ENCODE data around the gene ACOX3. TPM values are rescaled to one million over a fixed set of nuclear protein-coding genes. Genes with fewer than 3 reads are reported as not detected.
"Not testable (repeated sequence)": the region's sequence is repeated elsewhere in the genome, so short reads cannot be mapped to it uniquely, and the experiment has no call there.

ACOX3 gene
- total RNA-seq, 1 donor from 2014 or later, result 21.3 TPM

- no peak for ATAC-seq
- no peak for DNase-seq (ENCODE audit: low spot score)
Measured at GRCh38 chr4:8435656-8436121, 4.8 kb downstream of the ACOX3 start.

DNA sequence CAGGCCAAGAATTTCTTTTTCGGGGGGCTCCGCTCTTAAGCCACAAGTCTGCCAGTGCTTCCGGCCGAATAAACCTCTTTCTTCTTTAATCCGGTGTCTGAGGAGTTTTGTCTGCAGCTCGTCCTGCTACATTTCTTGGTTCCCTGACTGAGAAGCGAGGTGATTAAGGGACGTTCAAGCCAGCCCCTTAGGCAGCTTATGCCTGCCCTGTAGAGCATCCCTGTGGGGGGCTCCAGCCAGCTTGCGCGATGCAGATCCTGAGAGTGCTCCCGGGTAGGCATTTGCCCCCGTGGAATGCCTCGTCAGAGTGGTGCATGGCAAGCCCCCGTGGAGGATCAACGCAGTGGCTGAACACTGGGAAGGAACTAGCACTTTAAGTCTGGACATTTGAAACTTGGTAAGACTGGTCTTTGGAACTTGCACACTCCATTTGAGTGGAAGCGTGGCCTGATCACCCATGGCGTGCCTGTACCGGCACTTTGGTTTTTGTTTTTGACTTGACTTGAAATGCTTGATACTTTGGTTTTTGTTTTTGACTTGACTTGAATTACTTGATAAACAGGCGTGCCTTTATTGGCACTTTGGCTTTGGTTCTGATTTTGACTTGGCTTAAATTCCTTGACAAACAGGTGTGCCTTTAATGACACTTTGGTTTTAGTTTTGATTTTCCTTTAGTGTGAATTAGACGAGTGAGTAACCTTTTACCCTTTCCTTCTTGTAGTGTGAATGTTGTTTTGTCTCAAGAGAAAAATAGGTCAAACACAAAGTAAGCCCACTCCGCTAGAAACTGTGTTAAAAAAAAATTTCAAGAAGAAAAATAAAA lies 6.1 kb downstream of the ACOX3 start:
- no peak for DNase-seq (ENCODE audit: low spot score)
- ATAC-seq, result no peak

DNA sequence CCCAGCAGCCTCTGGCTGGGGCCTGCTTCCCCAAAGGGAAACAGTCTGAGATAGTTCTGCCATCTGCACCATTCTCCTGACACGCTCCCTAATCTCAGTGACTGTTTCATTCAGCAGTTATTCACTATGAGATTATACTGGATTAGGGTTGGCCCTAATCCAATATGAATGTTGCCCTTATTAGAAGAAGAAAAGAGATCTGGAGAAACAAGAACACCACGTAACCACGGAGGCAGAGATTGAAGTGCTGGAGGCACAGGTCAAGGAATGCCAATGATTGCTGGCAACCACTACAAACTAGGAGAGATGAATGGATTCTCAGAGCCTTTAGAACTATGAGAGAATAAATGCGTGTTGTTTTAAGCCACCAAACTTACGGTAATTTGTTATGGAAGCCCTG lies 7.4 kb downstream of the ACOX3 start:
- no peak for DNase-seq (ENCODE audit: low spot score)
- ATAC-seq, result no peak

- DNase-seq (ENCODE audit: low spot score), result peak; percentile 68
Measured at GRCh38 chr4:8431553-8431952, 9.0 kb downstream of the ACOX3 start.

GRCh38 chr4:8428288-8429097 lies 12.0 kb downstream of the ACOX3 start:
- peak; percentile 93 for ATAC-seq
- peak; percentile 95 for DNase-seq (ENCODE audit: low spot score)

More at GRCh38 chr4:8431553-8431952, 9.0 kb downstream of the ACOX3 start:
- peak; percentile 60 for ATAC-seq

- DNase-seq (ENCODE audit: low spot score), result no peak
- ATAC-seq, result peak; percentile 54
Measured at GRCh38 chr4:8427761-8428287, 12.7 kb downstream of the ACOX3 start.

DNA sequence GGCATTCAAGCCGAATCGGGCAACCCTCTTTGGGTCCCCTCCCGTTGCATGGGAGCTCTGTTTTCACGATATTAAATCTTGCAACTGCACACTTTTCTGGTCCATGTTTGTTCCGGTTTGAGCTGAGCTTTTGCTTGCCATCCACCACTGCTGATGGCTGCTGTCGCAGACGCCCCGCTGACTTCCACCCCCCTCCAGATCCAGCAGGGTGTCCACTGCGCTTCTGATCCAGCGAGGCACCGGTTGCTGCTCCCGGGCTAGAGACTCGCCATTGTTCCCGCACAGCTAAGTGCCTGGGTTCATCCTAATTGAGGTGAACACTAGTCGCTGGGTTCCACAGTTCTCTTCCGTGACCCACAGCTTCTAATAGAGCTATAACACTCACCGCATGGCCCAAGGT lies 13.3 kb downstream of the ACOX3 start:
- no peak for ATAC-seq
- no peak for DNase-seq (ENCODE audit: low spot score)

DNA sequence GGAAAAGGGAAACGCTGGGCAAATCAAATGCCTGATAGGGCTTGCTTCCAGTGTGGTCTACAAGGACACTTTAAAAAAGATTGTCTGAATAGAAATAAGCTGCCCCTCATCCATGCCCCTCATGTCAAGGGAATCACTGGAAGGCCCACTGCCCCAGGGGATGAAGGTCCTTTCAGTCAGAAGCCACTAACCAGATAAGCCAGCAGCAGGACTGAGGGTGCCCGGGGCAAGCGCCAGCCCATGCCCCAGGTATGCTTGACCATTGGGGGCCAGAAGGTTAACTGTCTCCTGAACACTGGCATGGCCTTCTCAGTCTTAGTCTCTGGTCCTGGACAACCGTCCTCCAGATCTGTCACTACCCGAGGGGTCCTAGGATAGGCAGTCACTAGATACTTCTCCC lies 17.7 kb downstream of the ACOX3 start:
- ATAC-seq (no peak), DNase-seq (ENCODE audit: low spot score) (no peak)

DNA sequence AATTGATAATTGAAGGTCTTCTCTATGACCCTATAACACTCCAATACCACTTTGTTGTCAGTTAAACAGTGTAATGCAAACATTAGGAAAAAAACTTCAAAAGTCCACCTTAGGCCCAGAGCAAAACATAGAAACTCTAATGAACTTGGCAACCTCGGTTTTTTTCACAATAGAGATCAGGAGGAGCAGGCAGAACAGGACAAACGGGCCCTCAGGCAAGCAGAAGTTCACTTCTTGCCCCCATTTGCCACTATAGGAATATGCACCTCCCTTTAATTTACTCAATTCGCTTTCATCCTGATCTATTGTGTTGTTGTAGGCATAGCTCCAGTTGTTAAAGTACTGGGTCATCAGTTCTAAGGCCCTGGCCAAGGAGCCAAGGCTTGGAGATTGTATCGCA lies 18.2 kb downstream of the ACOX3 start:
- ATAC-seq, result peak; percentile 81
- no peak for DNase-seq (ENCODE audit: low spot score)

- not testable (repeated sequence) for ATAC-seq; DNase-seq (ENCODE audit: low spot score)
Measured at GRCh38 chr4:8420151-8420550, 20.4 kb downstream of the ACOX3 start.

GRCh38 chr4:8419222-8420041 lies 21.1 kb downstream of the ACOX3 start:
- peak; percentile 38 for ATAC-seq
- no peak for DNase-seq (ENCODE audit: low spot score)

- DNase-seq (ENCODE audit: low spot score) (no peak), ATAC-seq (no peak)
Measured at GRCh38 chr4:8417071-8417614, 23.4 kb downstream of the ACOX3 start.

DNA sequence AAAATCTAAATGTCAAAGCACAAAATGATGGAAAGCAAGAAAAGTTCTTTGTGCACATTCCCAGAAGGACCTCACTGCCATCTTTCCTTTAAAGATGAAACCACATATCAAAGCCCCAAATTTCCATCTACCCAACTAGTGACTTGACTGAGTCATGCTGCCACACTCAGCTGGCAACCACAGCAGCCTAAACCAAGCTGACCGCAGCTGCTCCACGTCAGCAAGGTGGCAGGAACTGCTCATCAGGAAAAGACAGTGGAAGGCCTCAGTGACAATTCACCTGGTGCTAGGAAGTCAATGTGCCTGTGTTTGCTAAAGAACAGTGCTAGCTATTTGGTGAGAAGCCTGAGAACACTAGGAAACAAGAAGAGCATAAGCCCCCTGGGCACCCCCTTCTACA lies 26.1 kb downstream of the ACOX3 start:
- DNase-seq (ENCODE audit: low spot score), result no peak
- ATAC-seq, result no peak

GRCh38 chr4:8412288-8412687 lies 28.2 kb downstream of the ACOX3 start:
- ATAC-seq (no peak), DNase-seq (ENCODE audit: low spot score) (no peak)

DNA sequence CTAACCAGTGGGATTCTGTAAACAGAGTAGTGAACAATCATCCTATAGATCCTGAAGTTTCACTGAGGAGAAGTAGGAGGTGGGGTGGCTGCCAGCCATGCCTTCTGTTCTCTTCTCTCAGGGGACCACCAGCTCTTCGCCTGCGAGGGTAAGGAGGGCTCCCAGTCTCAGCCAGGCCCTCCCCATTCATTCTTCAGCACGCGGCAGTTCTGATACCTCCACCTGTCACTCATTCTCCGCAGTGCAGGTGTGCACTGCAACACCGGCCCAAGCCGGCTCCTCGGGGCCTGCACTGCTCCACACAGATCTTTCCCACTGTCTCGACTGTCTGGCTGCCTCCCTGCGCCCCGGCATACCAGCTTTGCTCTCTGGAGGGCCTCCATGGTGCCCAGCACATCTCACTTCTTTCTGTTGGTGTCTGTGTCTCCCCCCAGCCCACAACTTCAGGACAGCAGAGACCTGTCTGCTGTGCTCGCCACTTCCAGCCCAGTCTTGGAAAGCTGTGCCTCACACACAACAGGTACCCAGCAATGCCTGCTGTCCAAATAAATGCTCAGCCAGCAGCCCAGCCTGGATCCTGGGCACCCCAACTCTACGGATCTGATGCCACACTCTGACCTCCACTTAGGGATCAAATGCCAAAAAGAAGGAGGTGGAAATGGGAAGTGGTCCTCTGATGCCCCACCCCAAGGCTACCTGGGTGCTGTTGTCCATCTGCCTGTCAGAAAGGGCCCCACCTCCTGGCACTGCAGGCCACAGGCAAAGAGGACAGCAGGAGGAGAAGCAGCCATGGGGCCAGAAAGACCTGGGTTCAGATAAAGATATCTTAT lies 29.0 kb downstream of the ACOX3 start:
- DNase-seq (ENCODE audit: low spot score) (no peak), ATAC-seq (no peak)

GRCh38 chr4:8410641-8411271 lies 29.8 kb downstream of the ACOX3 start:
- DNase-seq (ENCODE audit: low spot score), result no peak
- ATAC-seq, result peak; percentile 86

DNA sequence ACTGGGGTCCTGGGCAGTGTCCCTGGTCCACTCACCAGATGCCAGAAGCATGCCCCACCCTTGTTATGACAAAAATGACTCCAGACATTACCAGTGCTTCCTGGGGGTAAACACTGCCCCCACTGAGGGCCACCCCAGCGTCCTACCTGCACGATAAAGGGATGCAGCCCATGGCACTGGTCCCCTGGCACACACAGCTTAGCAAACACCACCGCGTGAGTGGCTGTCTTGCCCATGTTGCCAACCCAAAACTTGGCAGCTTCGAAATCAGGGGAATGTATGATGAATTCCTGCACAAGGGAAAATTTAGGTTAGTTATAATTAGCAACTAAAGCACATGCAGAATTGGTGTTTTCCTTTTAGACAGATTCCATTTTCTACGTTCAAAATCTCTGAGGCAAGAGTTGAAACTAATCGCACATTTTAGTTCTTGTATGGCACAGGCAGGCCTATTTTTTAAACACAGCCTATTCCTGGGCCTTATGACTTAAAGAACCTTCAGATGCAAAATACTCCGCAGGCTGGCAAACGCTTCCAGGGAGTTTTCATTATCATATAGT lies 30.4 kb downstream of the ACOX3 start:
- no peak for DNase-seq (ENCODE audit: low spot score)
- no peak for ATAC-seq

GRCh38 chr4:8409264-8410065 lies 31.1 kb downstream of the ACOX3 start:
- ATAC-seq (peak; percentile 18), DNase-seq (ENCODE audit: low spot score) (no peak)
